Esophagus squamous epithelium (tissue), 4 donors: ENCODE results near the gene MCC.

Experiments
- CTCF ChIP-seq, 6 experiments: fragments of 450-650 bp in 4 of 6; fragments of 200-600 bp in 2 of 6; sonication (generic) in 2 of 6; IDR thresholded peaks; one replicate each; pipeline ENCODE4 v1.5.1; 2016 to 2019; ENCODE audit warnings: antibody characterized with exemption in 6 of 6, mild to moderate bottlenecking in 4 of 6, moderate library complexity in 4 of 6
- POLR2A ChIP-seq, 4 donors: fragments of 450-650 bp; IDR thresholded peaks; one replicate each; pipeline ENCODE4 v1.6.1; 2017; ENCODE audit warnings: antibody characterized with exemption in 4 of 4, mild to moderate bottlenecking in 4 of 4, moderate library complexity in 3 of 4

DNA sequence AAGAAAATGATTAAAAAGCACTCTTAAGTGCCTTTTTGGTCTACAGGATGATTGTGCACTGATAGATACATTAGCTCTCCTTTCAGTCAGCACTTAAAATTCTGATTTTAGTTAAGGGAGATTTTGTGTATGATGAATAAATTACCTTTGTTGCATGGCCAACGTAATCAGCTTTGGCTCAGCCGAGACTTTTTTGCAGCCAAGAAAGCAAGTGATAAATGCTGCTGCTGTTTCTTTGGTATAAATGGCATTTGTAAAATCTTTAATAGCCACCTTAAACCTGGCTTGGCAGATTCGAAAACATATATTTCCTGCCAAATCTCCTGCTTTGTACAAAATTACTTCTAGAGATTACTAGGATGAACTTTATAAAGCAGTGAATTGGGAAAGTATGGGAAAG, 364.0 kb downstream of the MCC start:
- no peak for TF ChIP-seq CTCF (IDR thresholded peaks at IDR 0.05)
- TF ChIP-seq POLR2A (IDR thresholded peaks at IDR 0.05): no peak
